22Rv1 (cell line): Measurements from ENCODE around the gene THBS3.

Source experiments
- ZFX ChIP-seq: fragments of 450-650 bp; IDR thresholded peaks from 2 replicates; pipeline ENCODE4 v1.6.1; 2017; ENCODE audit warnings: antibody characterized with exemption, borderline replicate concordance
- TF ChIP-seq, protein P1 (sequence below): fragments of 450-650 bp; IDR thresholded peaks from 2 replicates; pipeline ENCODE4 v1.5.1; 2017; ENCODE audit warnings: mild to moderate bottlenecking

DNA sequence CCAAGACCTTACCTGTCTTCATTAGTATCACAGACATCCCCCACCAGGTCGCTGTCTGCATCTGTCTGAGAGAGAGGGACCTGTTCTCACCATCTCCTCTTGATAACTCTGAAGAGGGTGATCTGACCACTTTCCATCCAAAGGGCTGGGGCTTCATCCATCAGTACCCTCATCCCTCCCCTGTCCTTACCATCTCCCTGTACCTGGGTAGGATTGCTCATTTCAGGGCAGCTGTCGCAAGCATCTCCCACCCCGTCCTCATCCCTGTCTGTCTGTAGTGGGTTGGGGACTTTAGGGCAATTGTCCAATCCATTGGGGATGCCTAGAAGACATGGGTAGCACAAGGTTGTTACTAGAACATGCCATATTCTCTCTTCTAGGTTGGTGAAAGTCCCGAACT, 7.9 kb downstream of the THBS3 start:
- TF ChIP-seq, protein P1, sequence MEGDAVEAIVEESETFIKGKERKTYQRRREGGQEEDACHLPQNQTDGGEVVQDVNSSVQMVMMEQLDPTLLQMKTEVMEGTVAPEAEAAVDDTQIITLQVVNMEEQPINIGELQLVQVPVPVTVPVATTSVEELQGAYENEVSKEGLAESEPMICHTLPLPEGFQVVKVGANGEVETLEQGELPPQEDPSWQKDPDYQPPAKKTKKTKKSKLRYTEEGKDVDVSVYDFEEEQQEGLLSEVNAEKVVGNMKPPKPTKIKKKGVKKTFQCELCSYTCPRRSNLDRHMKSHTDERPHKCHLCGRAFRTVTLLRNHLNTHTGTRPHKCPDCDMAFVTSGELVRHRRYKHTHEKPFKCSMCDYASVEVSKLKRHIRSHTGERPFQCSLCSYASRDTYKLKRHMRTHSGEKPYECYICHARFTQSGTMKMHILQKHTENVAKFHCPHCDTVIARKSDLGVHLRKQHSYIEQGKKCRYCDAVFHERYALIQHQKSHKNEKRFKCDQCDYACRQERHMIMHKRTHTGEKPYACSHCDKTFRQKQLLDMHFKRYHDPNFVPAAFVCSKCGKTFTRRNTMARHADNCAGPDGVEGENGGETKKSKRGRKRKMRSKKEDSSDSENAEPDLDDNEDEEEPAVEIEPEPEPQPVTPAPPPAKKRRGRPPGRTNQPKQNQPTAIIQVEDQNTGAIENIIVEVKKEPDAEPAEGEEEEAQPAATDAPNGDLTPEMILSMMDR: no peak
- TF ChIP-seq ZFX: no peak
